Tibial nerve (tissue), 4 donors: ENCODE results near the gene ICOS.

ENCODE experiments used
- CTCF ChIP-seq, 5 experiments: fragments of 200-600 bp in 3 of 5; fragments of 450-650 bp in 2 of 5; sonication (generic) in 3 of 5; IDR thresholded peaks; one replicate each; pipeline ENCODE4 v1.5.1; 2016 to 2019; ENCODE audit warnings: antibody characterized with exemption in 5 of 5, mild to moderate bottlenecking in 3 of 5, moderate library complexity in 2 of 5
- EP300 ChIP-seq, 2 donors: sonication (generic); formaldehyde crosslinking; IDR thresholded peaks; one replicate each; pipeline ENCODE4 v1.6.1; 2017; ENCODE audit warnings: antibody characterized with exemption in 2 of 2, mild to moderate bottlenecking in 1 of 2
- POLR2A ChIP-seq, 2 donors: fragments of 450-650 bp; IDR thresholded peaks; one replicate each; pipeline ENCODE4 v1.6.1; 2017; ENCODE audit warnings: antibody characterized with exemption in 2 of 2, mild to moderate bottlenecking in 2 of 2, moderate library complexity in 2 of 2

GRCh38 chr2:203994735-203995134 is 58.2 kb downstream of the ICOS start:
- no peak for TF ChIP-seq CTCF (IDR thresholded peaks at IDR 0.05)
- TF ChIP-seq POLR2A (IDR thresholded peaks at IDR 0.05): no peak
- no peak for TF ChIP-seq EP300 (IDR thresholded peaks at IDR 0.05)
